Hematopoietic multipotent progenitor cell treated with erythropoietin and hydrocortisone succinate and interleukin-3 and kit ligand, for 4 days (in vitro differentiated cells): ENCODE results near the gene OLIG1.

Experiments
- DNase-seq: peaks from one replicate; pipeline ENCODE4 v3.0.0-alpha.2; 2015

The OLIG1 gene, protein sequence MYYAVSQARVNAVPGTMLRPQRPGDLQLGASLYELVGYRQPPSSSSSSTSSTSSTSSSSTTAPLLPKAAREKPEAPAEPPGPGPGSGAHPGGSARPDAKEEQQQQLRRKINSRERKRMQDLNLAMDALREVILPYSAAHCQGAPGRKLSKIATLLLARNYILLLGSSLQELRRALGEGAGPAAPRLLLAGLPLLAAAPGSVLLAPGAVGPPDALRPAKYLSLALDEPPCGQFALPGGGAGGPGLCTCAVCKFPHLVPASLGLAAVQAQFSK

DNA sequence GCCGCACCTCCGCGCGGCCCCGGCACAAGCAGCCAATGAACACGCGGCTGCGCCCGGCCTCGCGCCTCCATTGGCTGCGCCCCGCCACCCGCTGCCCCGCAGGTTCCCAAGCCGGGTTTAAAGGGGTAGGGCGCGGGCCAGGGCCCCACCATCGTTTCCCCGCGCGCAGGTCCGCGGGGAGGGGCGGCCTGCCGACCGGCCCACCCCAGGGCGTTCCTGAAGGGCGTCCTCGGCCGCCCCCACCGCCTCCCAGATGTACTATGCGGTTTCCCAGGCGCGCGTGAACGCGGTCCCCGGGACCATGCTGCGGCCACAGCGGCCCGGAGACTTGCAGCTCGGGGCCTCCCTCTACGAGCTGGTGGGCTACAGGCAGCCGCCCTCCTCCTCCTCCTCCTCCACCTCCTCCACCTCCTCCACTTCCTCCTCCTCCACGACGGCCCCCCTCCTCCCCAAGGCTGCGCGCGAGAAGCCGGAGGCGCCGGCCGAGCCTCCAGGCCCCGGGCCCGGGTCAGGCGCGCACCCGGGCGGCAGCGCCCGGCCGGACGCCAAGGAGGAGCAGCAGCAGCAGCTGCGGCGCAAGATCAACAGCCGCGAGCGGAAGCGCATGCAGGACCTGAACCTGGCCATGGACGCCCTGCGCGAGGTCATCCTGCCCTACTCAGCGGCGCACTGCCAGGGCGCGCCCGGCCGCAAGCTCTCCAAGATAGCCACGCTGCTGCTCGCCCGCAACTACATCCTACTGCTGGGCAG, at the start of gene OLIG1:
Gene OLIG1 (plus strand): TSS at position 148 of the 750 bp plus-strand sequence. CDS start 106 bp downstream, at position 254.
- DNase-seq = peak; percentile 84

- no peak for DNase-seq
Measured at GRCh38 chr21:33020558-33021100, 49.3 kb upstream of the OLIG1 start.

- DNase-seq = no peak
Measured at GRCh38 chr21:33021150-33021549, 48.8 kb upstream of the OLIG1 start.

DNA sequence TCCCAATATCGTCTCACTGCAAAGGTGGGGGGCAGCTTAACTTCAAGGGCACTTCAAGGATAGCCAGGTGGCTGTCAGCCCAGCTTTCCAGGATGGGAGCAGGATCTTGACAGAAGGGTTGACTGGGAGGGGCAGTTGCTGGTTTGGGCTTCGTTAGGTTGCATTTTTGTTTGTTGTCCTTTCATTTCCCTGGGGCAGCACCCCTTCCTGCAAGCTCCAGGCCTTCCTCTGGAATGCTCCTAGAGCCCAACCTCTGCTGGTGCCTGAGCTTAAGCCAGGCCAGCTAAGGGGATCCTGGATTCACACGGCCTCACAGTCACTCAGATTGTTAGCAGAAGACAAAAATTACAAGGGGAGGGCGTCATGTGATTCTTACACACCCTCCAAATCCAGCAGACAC, 48.3 kb upstream of the OLIG1 start:
- no peak for DNase-seq

GRCh38 chr21:33022489-33022827, 47.5 kb upstream of the OLIG1 start:
- no peak for DNase-seq

DNA sequence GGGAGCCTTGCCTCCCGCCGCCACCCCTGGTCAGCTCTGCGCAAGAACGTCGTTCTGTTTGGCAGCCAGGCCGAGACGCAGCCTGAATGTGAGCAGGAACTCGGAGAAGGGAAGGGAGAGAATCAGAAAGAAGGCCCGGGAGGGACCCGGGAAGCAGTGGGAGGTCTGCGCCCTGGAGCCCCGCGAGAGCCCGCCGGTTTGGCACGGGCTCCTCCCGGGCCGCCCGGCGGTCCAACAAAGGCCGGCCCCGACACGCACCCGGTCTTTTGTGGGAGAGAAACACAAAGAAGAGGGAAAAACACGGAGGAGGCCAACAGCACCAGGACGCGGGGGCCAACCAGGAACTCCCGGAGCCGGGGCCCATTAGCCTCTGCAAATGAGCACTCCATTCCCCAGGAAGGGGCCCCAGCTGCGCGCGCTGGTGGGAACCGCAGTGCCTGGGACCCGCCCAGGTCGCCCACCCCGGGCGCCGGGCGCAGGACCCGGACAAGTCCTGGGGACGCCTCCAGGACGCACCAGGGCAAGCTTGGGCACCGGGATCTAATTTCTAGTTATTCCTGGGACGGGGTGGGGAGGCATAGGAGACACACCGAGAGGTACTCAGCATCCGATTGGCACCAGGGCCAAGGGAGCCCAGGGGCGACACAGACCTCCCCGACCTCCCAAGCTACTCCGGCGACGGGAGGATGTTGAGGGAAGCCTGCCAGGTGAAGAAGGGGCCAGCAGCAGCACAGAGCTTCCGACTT, 46.9 kb upstream of the OLIG1 start:
- peak; percentile 37 for DNase-seq

DNA sequence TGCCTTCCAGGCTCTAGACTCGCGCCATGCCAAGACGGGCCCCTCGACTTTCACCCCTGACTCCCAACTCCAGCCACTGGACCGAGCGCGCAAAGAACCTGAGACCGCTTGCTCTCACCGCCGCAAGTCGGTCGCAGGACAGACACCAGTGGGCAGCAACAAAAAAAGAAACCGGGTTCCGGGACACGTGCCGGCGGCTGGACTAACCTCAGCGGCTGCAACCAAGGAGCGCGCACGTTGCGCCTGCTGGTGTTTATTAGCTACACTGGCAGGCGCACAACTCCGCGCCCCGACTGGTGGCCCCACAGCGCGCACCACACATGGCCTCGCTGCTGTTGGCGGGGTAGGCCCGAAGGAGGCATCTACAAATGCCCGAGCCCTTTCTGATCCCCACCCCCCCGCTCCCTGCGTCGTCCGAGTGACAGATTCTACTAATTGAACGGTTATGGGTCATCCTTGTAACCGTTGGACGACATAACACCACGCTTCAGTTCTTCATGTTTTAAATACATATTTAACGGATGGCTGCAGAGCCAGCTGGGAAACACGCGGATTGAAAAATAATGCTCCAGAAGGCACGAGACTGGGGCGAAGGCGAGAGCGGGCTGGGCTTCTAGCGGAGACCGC, 46.3 kb upstream of the OLIG1 start:
- peak; percentile 54 for DNase-seq

GRCh38 chr21:33024201-33025103, 45.5 kb upstream of the OLIG1 start:
- peak; percentile 41 for DNase-seq

DNA sequence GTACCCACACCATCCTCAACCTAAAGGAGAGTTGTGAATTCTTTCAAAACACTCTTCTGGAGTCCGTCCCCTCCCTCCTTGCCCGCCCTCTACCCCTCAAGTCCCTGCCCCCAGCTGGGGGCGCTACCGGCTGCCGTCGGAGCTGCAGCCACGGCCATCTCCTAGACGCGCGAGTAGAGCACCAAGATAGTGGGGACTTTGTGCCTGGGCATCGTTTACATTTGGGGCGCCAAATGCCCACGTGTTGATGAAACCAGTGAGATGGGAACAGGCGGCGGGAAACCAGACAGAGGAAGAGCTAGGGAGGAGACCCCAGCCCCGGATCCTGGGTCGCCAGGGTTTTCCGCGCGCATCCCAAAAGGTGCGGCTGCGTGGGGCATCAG, 44.8 kb upstream of the OLIG1 start:
- peak; percentile 56 for DNase-seq

GRCh38 chr21:33025489-33026442, 44.2 kb upstream of the OLIG1 start, which contains the start of gene OLIG2:
Gene OLIG2 (plus strand): TSS chr21:33025935. CDS start chr21:33026863, 928 bp downstream.
- peak; percentile 59 for DNase-seq

GRCh38 chr21:33026443-33026858, 43.5 kb upstream of the OLIG1 start:
- DNase-seq = no peak

- peak; percentile 39 for DNase-seq
Measured at GRCh38 chr21:33026878-33027400, 43.0 kb upstream of the OLIG1 start.

- DNase-seq = no peak
Measured at GRCh38 chr21:33027401-33028286, 42.3 kb upstream of the OLIG1 start.

DNA sequence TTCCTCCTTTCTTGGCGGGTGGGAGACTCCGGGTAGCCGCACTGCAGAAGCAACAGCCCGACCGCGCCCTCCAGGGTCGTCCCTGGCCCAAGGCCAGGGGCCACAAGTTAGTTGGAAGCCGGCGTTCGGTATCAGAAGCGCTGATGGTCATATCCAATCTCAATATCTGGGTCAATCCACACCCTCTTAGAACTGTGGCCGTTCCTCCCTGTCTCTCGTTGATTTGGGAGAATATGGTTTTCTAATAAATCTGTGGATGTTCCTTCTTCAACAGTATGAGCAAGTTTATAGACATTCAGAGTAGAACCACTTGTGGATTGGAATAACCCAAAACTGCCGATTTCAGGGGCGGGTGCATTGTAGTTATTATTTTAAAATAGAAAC, 41.7 kb upstream of the OLIG1 start:
- DNase-seq = no peak

DNA sequence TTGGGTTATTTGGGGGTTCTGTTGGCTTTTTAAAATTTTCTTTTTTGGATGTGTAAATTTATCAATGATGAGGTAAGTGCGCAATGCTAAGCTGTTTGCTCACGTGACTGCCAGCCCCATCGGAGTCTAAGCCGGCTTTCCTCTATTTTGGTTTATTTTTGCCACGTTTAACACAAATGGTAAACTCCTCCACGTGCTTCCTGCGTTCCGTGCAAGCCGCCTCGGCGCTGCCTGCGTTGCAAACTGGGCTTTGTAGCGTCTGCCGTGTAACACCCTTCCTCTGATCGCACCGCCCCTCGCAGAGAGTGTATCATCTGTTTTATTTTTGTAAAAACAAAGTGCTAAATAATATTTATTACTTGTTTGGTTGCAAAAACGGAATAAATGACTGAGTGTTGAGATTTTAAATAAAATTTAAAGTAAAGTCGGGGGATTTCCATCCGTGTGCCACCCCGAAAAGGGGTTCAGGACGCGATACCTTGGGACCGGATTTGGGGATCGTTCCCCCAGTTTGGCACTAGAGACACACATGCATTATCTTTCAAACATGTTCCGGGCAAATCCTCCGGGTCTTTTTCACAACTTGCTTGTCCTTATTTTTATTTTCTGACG, 41.1 kb upstream of the OLIG1 start:
- peak; percentile 69 for DNase-seq

DNA sequence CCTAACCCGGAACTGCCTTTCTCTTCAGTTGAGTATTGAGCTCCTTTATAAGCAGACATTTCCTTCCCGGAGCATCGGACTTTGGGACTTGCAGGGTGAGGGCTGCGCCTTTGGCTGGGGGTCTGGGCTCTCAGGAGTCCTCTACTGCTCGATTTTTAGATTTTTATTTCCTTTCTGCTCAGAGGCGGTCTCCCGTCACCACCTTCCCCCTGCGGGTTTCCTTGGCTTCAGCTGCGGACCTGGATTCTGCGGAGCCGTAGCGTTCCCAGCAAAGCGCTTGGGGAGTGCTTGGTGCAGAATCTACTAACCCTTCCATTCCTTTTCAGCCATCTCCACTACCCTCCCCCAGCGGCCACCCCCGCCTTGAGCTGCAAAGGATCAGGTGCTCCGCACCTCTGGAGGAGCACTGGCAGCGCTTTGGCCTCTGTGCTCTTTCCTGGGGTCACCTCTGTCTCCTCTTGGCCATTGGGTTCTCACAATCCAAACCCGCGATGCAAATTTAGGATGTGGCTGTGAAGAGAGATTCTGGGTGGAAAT, 40.5 kb upstream of the OLIG1 start:
- no peak for DNase-seq

DNA sequence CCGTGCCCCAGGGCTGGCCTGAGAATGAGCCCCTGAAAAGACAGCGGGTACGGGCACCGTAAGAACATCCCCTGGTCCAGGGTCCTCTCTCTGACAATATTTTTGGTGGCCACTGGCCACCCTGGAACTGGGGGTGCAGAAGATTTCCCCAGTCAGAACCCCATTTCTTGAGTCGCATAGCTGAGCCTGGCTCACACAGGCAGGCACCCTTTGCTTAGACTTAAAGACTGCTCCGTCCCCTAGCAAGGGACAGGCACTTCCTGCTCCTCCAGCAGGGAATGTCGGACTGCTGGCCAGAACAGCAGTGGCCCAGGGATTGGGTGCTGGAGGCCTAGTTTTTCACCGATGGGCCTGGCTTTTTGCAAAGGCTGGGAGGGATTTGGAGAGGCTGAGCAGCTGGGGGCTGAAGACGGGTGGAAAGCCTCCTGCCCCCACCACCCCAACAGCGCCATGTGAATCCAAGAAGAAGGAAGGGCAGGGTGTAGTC, 39.9 kb upstream of the OLIG1 start:
- DNase-seq = no peak

GRCh38 chr21:33030633-33031032, 39.3 kb upstream of the OLIG1 start:
- DNase-seq = no peak
